Uterus (tissue), 4 donors: ENCODE measurements around the gene NPAS1. TPM values are rescaled to one million over a fixed set of nuclear protein-coding genes. Genes with fewer than 3 reads are reported as not detected.
A peak's percentile ranks its signal among the peaks of the same experiment; 100 is the strongest.

Experiments used
- DNase-seq, 2 donors: peaks; one replicate each; pipeline ENCODE4 v3.0.0-alpha.2; 2019 to 2020
- H3K27ac ChIP-seq, 2 donors: fragments of 200-600 bp; sonication (generic); 1 replicate in 1 of 2; 2 replicates in 1 of 2; pipeline ENCODE4 v1.5.1; 2016 to 2018
- H3K27me3 ChIP-seq, 2 donors: fragments of 200-600 bp; sonication (generic); one replicate each; pipeline ENCODE4 v1.5.1; 2018 to 2019; ENCODE audit warnings: control low read depth in 1 of 2
- H3K36me3 ChIP-seq, 2 donors: fragments of 200-600 bp; sonication (generic); one replicate each; pipeline ENCODE4 v1.5.1; 2019; ENCODE audit warnings: control low read depth in 1 of 2
- H3K4me1 ChIP-seq, 2 donors: fragments of 200-600 bp; sonication (generic); one replicate each; pipeline ENCODE4 v1.5.1; 2018 to 2019; ENCODE audit warnings: control low read depth in 1 of 2
- H3K4me3 ChIP-seq, 2 donors: fragments of 200-600 bp; sonication (generic); 1 replicate in 1 of 2; 2 replicates in 1 of 2; pipeline ENCODE4 v1.5.1; 2018 to 2019; ENCODE audit warnings: mild to moderate bottlenecking in 1 of 2
- H3K9me3 ChIP-seq, 2 donors: fragments of 200-600 bp; sonication (generic); one replicate each; pipeline ENCODE4 v1.5.1; 2019; ENCODE audit warnings: control low read depth in 1 of 2
- CTCF ChIP-seq, 4 experiments: fragments of 200-600 bp in 2 of 4; fragments of 450-650 bp in 2 of 4; sonication (generic) in 2 of 4; IDR thresholded peaks; one replicate each; pipeline ENCODE4 v1.5.1; 2016 to 2019; ENCODE audit warnings: antibody characterized with exemption in 4 of 4, mild to moderate bottlenecking in 2 of 4, moderate library complexity in 1 of 4
- POLR2A ChIP-seq, 2 donors: fragments of 450-650 bp; IDR thresholded peaks; one replicate each; pipeline ENCODE4 v1.6.1; 2016; ENCODE audit warnings: antibody characterized with exemption in 2 of 2, mild to moderate bottlenecking in 1 of 2, moderate library complexity in 1 of 2
- intact Hi-C: fragments of 100-400 bp; cut with DNase I; formaldehyde crosslinking; loops from one replicate; pipeline ENCODE4 v1.15.1; 2023; ENCODE audit warnings: low total_unique reads
- total RNA-seq, 4 donors: library from RNA; depleted of rRNA in 3 of 4; stranded (reverse); fragments of >200 nt in 3 of 4; gene quantifications; one replicate each; pipeline versions ENCODE4 v1.1.0 to v1.2.4, GENCODE V29; 2014 to 2023
- donor health status: DM: yes; HTN: yes; CAD: no.

The NPAS1 gene
- total RNA-seq, 4 donors from 2014 or later, result not detected

GRCh38 chr19:46990991-46991676, 28.5 kb upstream of the NPAS1 start:
- peak; percentile 89 to 90 for DNase-seq
- Histone ChIP-seq H3K36me3 (no peaks in the 10 kb centered on the region), H3K27ac (peak overlapping the region; percentile 54 to 81), H3K4me3 (no peak overlapping the region), H3K4me1 (peaks cover 0 to 5% of the 10 kb centered on the region in 2 donors), H3K27me3 (no peaks in the 10 kb centered on the region), H3K9me3 (no peaks in the 10 kb centered on the region)
- TF ChIP-seq CTCF (IDR thresholded peaks at IDR 0.05), result peak; percentile 85 to 93 (median 92)
- TF ChIP-seq POLR2A (IDR thresholded peaks at IDR 0.05), result peak in 1 of 2 donors; percentile 8
- intact Hi-C loops, result loop anchor here (5.0 kb wide), 1 partner anchor 129 kb away; the partner anchor contains the start of gene ARHGAP35

- Histone ChIP-seq H3K4me1 (peaks cover 0 to 5% of the 10 kb centered on the region in 2 donors), H3K9me3 (no peaks in the 10 kb centered on the region), H3K27ac (peak overlapping the region in 1 of 2 donors; percentile 81), H3K4me3 (no peak overlapping the region), H3K27me3 (no peaks in the 10 kb centered on the region), H3K36me3 (no peaks in the 10 kb centered on the region)
- no peak for DNase-seq
- intact Hi-C loops, result loop anchor here (5.0 kb wide), 1 partner anchor 131 kb away; the partner anchor contains the start of gene ARHGAP35
- TF ChIP-seq CTCF (IDR thresholded peaks at IDR 0.05), result no peak
- no peak for TF ChIP-seq POLR2A (IDR thresholded peaks at IDR 0.05)
These were observed 26.7 kb upstream of the NPAS1 start for GRCh38 chr19:46992699-46993535.

DNA sequence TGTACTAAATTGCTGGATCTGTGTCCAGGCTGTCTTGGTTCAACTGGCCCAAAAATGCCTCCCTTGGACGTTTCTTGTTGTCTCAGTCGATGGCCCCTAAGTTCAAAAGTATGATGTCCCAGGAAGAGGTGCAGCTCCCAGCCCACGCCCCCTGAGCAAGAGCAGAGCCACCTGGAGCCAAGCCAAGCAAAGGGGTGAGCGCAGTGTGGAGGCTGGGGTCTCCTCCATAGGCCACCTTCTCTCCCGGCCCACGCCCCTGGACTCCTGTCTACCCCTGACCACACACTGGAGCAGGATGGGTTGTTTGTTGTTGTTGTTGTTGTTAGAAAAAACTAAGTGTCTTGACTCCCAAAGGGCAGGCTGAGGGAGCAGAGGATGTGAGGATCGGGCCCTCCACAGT, 26.0 kb upstream of the NPAS1 start:
- Histone ChIP-seq H3K4me1 (peaks cover 0 to 5% of the 10 kb centered on the region in 2 donors), H3K4me3 (no peak overlapping the region), H3K36me3 (no peaks in the 10 kb centered on the region), H3K27ac (peak overlapping the region in 1 of 2 donors; percentile 19), H3K27me3 (no peaks in the 10 kb centered on the region), H3K9me3 (no peaks in the 10 kb centered on the region)
- TF ChIP-seq POLR2A (IDR thresholded peaks at IDR 0.05) (no peak), CTCF (IDR thresholded peaks at IDR 0.05) (no peak)
- intact Hi-C loops, result loop anchor here (5.0 kb wide), 1 partner anchor 131 kb away; the partner anchor contains the start of gene ARHGAP35
- DNase-seq, result no peak

- no peaks in the 10 kb centered on the region for H3K9me3 ChIP-seq
- TF ChIP-seq POLR2A (IDR thresholded peaks at IDR 0.05), result no peak
- no peak for TF ChIP-seq CTCF (IDR thresholded peaks at IDR 0.05)
- H3K36me3 ChIP-seq, result no peaks in the 10 kb centered on the region
- H3K27me3 ChIP-seq, result no peaks in the 10 kb centered on the region
- intact Hi-C loops, result loop anchor here (5.0 kb wide), 1 partner anchor 132 kb away; the partner anchor contains the start of gene ARHGAP35
- no peak overlapping the region for H3K4me3 ChIP-seq
- DNase-seq, result no peak
- no peak overlapping the region for H3K27ac ChIP-seq
- H3K4me1 ChIP-seq, result peaks cover 0 to 5% of the 10 kb centered on the region in 2 donors
These were observed 25.4 kb upstream of the NPAS1 start for GRCh38 chr19:46994141-46994686.
